HepG2 (cell line): ENCODE measurements around the gene DHX16. TPM values are rescaled to one million over a fixed set of nuclear protein-coding genes. Genes with fewer than 3 reads are reported as not detected.

Source experiments
- ARID2 ChIP-seq: sonication (generic); formaldehyde crosslinking; IDR thresholded peaks from 2 replicates; pipeline ENCODE4 v1.8.1; 2022; ENCODE audit warnings: mild to moderate bottlenecking, missing genetic modification reagents, borderline replicate concordance
- FOSL2 ChIP-seq: sonication (generic); formaldehyde crosslinking; IDR thresholded peaks from 2 replicates; pipeline ENCODE4 v1.4.0; 2020; ENCODE audit warnings: missing genetic modification reagents
- FOXJ3 ChIP-seq: sonication (generic); formaldehyde crosslinking; IDR thresholded peaks from 2 replicates; pipeline ENCODE4 v1.4.0; 2020; ENCODE audit warnings: missing genetic modification reagents, mild to moderate bottlenecking, borderline replicate concordance
- HOXA3 ChIP-seq: sonication (generic); formaldehyde crosslinking; IDR thresholded peaks from 2 replicates; pipeline ENCODE4 v1.5.0; 2020; ENCODE audit warnings: missing genetic modification reagents
- KAT7 ChIP-seq: IDR thresholded peaks from 2 replicates; pipeline ENCODE4 v1.6.1; 2018; ENCODE audit warnings: borderline replicate concordance, missing compliant biosample characterization
- NR2F6 ChIP-seq, 2 experiments: IDR thresholded peaks; 2 replicates each; pipeline ENCODE4 v1.6.1; 2016; ENCODE audit warnings: antibody characterized with exemption in 1 of 2, mild to moderate bottlenecking in 1 of 2
- SP5 ChIP-seq: IDR thresholded peaks from 2 replicates; pipeline ENCODE4 v1.6.1; 2016; ENCODE audit warnings: low read depth, borderline replicate concordance
- TAF15 ChIP-seq: fragments of 200-400 bp; formaldehyde crosslinking; IDR thresholded peaks from one replicate; pipeline ENCODE4 v1.6.1; 2018; ENCODE audit warnings: mild to moderate bottlenecking, low read depth, low read length; ENCODE audit not compliant: poor library complexity, severe bottlenecking
- TOE1 ChIP-seq: sonication (generic); formaldehyde crosslinking; IDR thresholded peaks from 2 replicates; pipeline ENCODE4 v1.4.0; 2020; ENCODE audit warnings: mild to moderate bottlenecking, missing genetic modification reagents
- WIZ ChIP-seq: sonication (generic); formaldehyde crosslinking; IDR thresholded peaks from 2 replicates; pipeline ENCODE4 v1.5.1; 2020; ENCODE audit warnings: mild to moderate bottlenecking, missing genetic modification reagents
- ZMYM2 ChIP-seq: sonication (generic); formaldehyde crosslinking; IDR thresholded peaks from 2 replicates; pipeline ENCODE4 v1.8.0; 2022; ENCODE audit warnings: mild to moderate bottlenecking, missing genetic modification reagents
- ZNF256 ChIP-seq: sonication (generic); formaldehyde crosslinking; conservative IDR thresholded peaks from 2 replicates; pipeline ENCODE4 v1.4.0; 2020; ENCODE audit warnings: missing genetic modification reagents
- ZNF3 ChIP-seq: IDR thresholded peaks from 2 replicates; pipeline ENCODE4 v1.7.0; 2017; ENCODE audit warnings: inconsistent platforms
- polyA plus RNA-seq, 8 experiments: library from polyadenylated mRNA; depleted of rRNA in 3 of 8; stranded (reverse) in 7 of 8; unstranded in 1 of 8; fragments of >200 nt; fragmentation: Illumina TruSeq in 4 of 8; extraction: Trizol in 4 of 8; gene quantifications; 2 replicates each; pipeline versions ENCODE4 v1.2.1 to v1.2.3, GENCODE V29; 2011 to 2016; ENCODE audit warnings: low read depth in 4 of 8, missing spikeins in 1 of 8, mixed read lengths in 1 of 8; ENCODE audit not compliant: insufficient read depth in 1 of 8
- total RNA-seq, 5 experiments: library from RNA; depleted of rRNA; stranded (reverse); fragments of >200 nt; fragmentation: Illumina TruSeq; extraction: Trizol; gene quantifications; 2 replicates each; pipeline ENCODE4 v1.2.3, GENCODE V29; 2016; ENCODE audit warnings: low read depth in 1 of 5
- TF ChIP-seq, protein P1 (sequence below), 2 experiments: IDR thresholded peaks; 2 replicates each; pipeline ENCODE4 v1.6.1; 2011 to 2012; ENCODE audit warnings: low read length in 2 of 2, borderline replicate concordance in 1 of 2, low read depth in 1 of 2, mild to moderate bottlenecking in 1 of 2, moderate library complexity in 1 of 2
- TF ChIP-seq, protein P2 (sequence below), 2 experiments: sonication (generic) in 1 of 2; formaldehyde crosslinking in 1 of 2; IDR thresholded peaks; 2 replicates each; pipeline versions ENCODE4 v1.4.0 to v1.6.1; 2018 to 2020; ENCODE audit warnings: missing genetic modification reagents in 2 of 2, borderline replicate concordance in 1 of 2, low read depth in 1 of 2, mild to moderate bottlenecking in 1 of 2, missing biosample characterization in 1 of 2
- TF ChIP-seq, protein P3 (sequence below): sonication (generic); formaldehyde crosslinking; IDR thresholded peaks from 2 replicates; pipeline ENCODE4 v1.5.1; 2020; ENCODE audit warnings: missing genetic modification reagents, mild to moderate bottlenecking, borderline replicate concordance
- TF ChIP-seq, protein P4 (sequence below): sonication (generic); IDR thresholded peaks from 2 replicates; pipeline ENCODE4 v1.6.1; 2016; ENCODE audit warnings: low read depth, borderline replicate concordance
- TF ChIP-seq, protein P5 (sequence below): sonication (generic); formaldehyde crosslinking; IDR thresholded peaks from 2 replicates; pipeline ENCODE4 v1.9.0; 2021; ENCODE audit warnings: missing genetic modification reagents, mild to moderate bottlenecking, borderline replicate concordance

DHX16 gene
- total and polyA plus RNA-seq, 2 of the 13 experiments (the other 11 are each of a cell fraction or from before 2014, with no cell fraction given): 57.0 to 58.5 TPM

DNA sequence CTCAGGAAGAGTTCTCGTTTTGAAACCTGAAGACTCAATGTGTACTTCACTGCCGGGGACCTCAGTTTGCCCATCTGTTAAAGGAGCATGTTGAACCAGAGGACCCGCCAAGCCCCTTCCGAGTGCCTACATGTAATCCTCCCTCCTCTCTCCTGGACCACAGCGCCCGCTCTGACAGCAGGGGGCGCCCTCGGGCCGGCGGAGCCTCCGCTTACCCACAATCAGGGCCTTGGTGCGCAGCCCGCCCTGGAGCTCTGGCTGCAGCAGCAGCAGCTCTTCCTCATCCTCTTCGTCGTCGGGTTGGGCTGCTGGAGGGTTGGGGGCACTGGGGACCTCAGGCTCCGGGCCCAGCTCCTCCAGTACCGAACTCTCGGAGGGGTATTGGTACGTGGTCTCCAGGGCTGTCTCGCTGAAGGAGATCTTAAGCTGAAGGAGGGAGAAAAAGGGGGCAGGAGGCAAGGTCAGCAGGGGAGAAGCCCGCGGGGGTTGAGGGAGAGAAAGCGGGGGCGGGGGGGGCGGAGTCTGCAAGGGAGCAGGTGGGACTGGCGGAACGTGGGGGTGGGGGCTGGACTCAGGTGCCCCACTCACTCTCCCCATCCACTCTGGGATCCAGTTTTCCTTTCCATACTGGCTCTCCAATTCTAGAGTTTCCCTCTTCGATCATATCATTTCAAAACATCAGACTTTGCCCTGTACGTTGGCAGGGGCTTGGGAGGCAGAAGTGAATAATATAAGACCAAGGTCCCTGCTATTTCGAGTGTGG is 6.3 kb upstream of the DHX16 start (continued):
- TF ChIP-seq, protein P1, sequence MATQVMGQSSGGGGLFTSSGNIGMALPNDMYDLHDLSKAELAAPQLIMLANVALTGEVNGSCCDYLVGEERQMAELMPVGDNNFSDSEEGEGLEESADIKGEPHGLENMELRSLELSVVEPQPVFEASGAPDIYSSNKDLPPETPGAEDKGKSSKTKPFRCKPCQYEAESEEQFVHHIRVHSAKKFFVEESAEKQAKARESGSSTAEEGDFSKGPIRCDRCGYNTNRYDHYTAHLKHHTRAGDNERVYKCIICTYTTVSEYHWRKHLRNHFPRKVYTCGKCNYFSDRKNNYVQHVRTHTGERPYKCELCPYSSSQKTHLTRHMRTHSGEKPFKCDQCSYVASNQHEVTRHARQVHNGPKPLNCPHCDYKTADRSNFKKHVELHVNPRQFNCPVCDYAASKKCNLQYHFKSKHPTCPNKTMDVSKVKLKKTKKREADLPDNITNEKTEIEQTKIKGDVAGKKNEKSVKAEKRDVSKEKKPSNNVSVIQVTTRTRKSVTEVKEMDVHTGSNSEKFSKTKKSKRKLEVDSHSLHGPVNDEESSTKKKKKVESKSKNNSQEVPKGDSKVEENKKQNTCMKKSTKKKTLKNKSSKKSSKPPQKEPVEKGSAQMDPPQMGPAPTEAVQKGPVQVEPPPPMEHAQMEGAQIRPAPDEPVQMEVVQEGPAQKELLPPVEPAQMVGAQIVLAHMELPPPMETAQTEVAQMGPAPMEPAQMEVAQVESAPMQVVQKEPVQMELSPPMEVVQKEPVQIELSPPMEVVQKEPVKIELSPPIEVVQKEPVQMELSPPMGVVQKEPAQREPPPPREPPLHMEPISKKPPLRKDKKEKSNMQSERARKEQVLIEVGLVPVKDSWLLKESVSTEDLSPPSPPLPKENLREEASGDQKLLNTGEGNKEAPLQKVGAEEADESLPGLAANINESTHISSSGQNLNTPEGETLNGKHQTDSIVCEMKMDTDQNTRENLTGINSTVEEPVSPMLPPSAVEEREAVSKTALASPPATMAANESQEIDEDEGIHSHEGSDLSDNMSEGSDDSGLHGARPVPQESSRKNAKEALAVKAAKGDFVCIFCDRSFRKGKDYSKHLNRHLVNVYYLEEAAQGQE (IDR thresholded peaks at IDR 0.05; ENCODE audit: borderline replicate concordance in 1 of 2, low read depth in 1 of 2, low read length in 2 of 2): no peak
- TF ChIP-seq FOXJ3 (CRISPR knock-in tag): no peak
- TF ChIP-seq TAF15: peak; percentile 93
- peak; percentile 56 for TF ChIP-seq HOXA3 (CRISPR knock-in tag)
- TF ChIP-seq ARID2 (CRISPR knock-in tag): 0 out of 2 replicates have a peak, but pooled peaks have one; percentile 25
- TF ChIP-seq, protein P2, sequence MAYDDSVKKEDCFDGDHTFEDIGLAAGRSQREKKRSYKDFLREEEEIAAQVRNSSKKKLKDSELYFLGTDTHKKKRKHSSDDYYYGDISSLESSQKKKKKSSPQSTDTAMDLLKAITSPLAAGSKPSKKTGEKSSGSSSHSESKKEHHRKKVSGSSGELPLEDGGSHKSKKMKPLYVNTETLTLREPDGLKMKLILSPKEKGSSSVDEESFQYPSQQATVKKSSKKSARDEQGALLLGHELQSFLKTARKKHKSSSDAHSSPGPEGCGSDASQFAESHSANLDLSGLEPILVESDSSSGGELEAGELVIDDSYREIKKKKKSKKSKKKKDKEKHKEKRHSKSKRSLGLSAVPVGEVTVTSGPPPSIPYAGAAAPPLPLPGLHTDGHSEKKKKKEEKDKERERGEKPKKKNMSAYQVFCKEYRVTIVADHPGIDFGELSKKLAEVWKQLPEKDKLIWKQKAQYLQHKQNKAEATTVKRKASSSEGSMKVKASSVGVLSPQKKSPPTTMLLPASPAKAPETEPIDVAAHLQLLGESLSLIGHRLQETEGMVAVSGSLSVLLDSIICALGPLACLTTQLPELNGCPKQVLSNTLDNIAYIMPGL (CRISPR knock-in tag; IDR thresholded peaks at IDR 0.05; ENCODE audit: borderline replicate concordance in 1 of 2, low read depth in 1 of 2): peak; percentile 92 to 96
- TF ChIP-seq, protein P3, sequence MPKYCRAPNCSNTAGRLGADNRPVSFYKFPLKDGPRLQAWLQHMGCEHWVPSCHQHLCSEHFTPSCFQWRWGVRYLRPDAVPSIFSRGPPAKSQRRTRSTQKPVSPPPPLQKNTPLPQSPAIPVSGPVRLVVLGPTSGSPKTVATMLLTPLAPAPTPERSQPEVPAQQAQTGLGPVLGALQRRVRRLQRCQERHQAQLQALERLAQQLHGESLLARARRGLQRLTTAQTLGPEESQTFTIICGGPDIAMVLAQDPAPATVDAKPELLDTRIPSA (CRISPR knock-in tag): no peak
- no peak; the same call in 1 of the 2 replicates for TF ChIP-seq ZMYM2 (CRISPR knock-in tag)
- no peak for TF ChIP-seq TOE1
- TF ChIP-seq, protein P4, sequence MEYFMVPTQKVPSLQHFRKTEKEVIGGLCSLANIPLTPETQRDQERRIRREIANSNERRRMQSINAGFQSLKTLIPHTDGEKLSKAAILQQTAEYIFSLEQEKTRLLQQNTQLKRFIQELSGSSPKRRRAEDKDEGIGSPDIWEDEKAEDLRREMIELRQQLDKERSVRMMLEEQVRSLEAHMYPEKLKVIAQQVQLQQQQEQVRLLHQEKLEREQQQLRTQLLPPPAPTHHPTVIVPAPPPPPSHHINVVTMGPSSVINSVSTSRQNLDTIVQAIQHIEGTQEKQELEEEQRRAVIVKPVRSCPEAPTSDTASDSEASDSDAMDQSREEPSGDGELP: no peak
- peak; percentile 70 for TF ChIP-seq FOSL2 (CRISPR knock-in tag)
- TF ChIP-seq ZNF3 (CRISPR knock-in tag): 0 out of 2 replicates have a peak, but pooled peaks have one; percentile 17
- TF ChIP-seq WIZ: no peak
- no peak for TF ChIP-seq NR2F6 (IDR thresholded peaks at IDR 0.05)
- peak; percentile 55; the same call in 1 of the 2 replicates for TF ChIP-seq NR2F6 (CRISPR knock-in tag; IDR thresholded peaks at IDR 0.05)
- TF ChIP-seq KAT7: peak; percentile 92; the same call in 1 of the 2 replicates
- TF ChIP-seq, protein P5, sequence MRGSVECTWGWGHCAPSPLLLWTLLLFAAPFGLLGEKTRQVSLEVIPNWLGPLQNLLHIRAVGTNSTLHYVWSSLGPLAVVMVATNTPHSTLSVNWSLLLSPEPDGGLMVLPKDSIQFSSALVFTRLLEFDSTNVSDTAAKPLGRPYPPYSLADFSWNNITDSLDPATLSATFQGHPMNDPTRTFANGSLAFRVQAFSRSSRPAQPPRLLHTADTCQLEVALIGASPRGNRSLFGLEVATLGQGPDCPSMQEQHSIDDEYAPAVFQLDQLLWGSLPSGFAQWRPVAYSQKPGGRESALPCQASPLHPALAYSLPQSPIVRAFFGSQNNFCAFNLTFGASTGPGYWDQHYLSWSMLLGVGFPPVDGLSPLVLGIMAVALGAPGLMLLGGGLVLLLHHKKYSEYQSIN: no peak
- TF ChIP-seq SP5 (CRISPR knock-in tag): 0 out of 2 replicates have a peak, but pooled peaks have one; percentile 42
- no peak for TF ChIP-seq ZNF256 (CRISPR knock-in tag)
